Myocyte (in vitro differentiated cells): ENCODE measurements around the gene MLF2. TPM values are rescaled to one million over a fixed set of nuclear protein-coding genes. Genes with fewer than 3 reads are reported as not detected.
"Not testable (repeated sequence)": the region's sequence is repeated elsewhere in the genome, so short reads cannot be mapped to it uniquely, and the experiment has no call there.

ENCODE experiments used
- DNase-seq: peaks from one replicate; pipeline ENCODE4 v3.0.0-alpha.2; 2012; ENCODE audit warnings: low read depth
- total RNA-seq: library from RNA; depleted of rRNA; stranded (reverse); fragments of >200 nt; gene quantifications from 2 replicates; pipeline ENCODE4 v1.2.3, GENCODE V29; 2014

Gene MLF2
- total RNA-seq, 1 donor from 2014 or later, result 270 TPM

- peak; percentile 64 for DNase-seq
These were observed 17.3 kb downstream of the MLF2 start for GRCh38 chr12:6735448-6736191.

- DNase-seq, result no peak
These were observed 18.2 kb downstream of the MLF2 start for GRCh38 chr12:6734506-6735387.

- no peak for DNase-seq
These were observed 22.8 kb downstream of the MLF2 start for GRCh38 chr12:6730169-6730568.

GRCh38 chr12:6729186-6729585 is 23.8 kb downstream of the MLF2 start:
- no peak for DNase-seq

GRCh38 chr12:6725350-6725749 is 27.6 kb downstream of the MLF2 start:
- no peak for DNase-seq

- DNase-seq, result peak; percentile 25
These were observed 28.5 kb downstream of the MLF2 start for GRCh38 chr12:6724409-6724797.

GRCh38 chr12:6723607-6724408 is 29.1 kb downstream of the MLF2 start, which contains the start of gene COPS7A:
TSS of gene COPS7A (plus strand) at chr12:6724046. CDS start at chr12:6724657, 611 bp downstream.
- DNase-seq, result peak; percentile 99

- DNase-seq, result no peak
These were observed 30.1 kb downstream of the MLF2 start for GRCh38 chr12:6722863-6723262.

GRCh38 chr12:6716874-6717437 is 36.0 kb downstream of the MLF2 start:
- no peak for DNase-seq

- DNase-seq, result not testable (repeated sequence)
These were observed 36.7 kb downstream of the MLF2 start for GRCh38 chr12:6716031-6716873.

- no peak for DNase-seq
These were observed 44.0 kb downstream of the MLF2 start for GRCh38 chr12:6708960-6709394.

GRCh38 chr12:6708351-6708750 is 44.6 kb downstream of the MLF2 start:
- DNase-seq, result not testable (repeated sequence)

GRCh38 chr12:6703631-6704030 is 49.3 kb downstream of the MLF2 start:
- peak; percentile 55 for DNase-seq

- DNase-seq, result no peak
These were observed 51.7 kb downstream of the MLF2 start for GRCh38 chr12:6701078-6701768.

GRCh38 chr12:6700646-6701051 is 52.3 kb downstream of the MLF2 start, which contains the start of gene PIANP:
TSS of gene PIANP (minus strand) at chr12:6700815. CDS start at chr12:6698061, 2,754 bp downstream.
- no peak for DNase-seq

GRCh38 chr12:6699989-6700645 is 52.8 kb downstream of the MLF2 start:
- DNase-seq, result no peak

GRCh38 chr12:6699259-6699988 is 53.5 kb downstream of the MLF2 start:
- DNase-seq, result no peak
